Stimulated activated CD4-positive, alpha-beta T cell treated with anti-CD3 and anti-CD28 coated beads, Interleukin-12 subunit alpha, Interleukin-12 subunit beta, amount 100 ng/mL, for 4 hours (primary cell): ENCODE data around the gene SLC25A28.
"Not testable (repeated sequence)": the region's sequence is repeated elsewhere in the genome, so short reads cannot be mapped to it uniquely, and the experiment has no call there.

Experiments
- DNase-seq: peaks from one replicate; pipeline ENCODE4 v3.0.0-alpha.2; 2020

SLC25A28 gene

DNA sequence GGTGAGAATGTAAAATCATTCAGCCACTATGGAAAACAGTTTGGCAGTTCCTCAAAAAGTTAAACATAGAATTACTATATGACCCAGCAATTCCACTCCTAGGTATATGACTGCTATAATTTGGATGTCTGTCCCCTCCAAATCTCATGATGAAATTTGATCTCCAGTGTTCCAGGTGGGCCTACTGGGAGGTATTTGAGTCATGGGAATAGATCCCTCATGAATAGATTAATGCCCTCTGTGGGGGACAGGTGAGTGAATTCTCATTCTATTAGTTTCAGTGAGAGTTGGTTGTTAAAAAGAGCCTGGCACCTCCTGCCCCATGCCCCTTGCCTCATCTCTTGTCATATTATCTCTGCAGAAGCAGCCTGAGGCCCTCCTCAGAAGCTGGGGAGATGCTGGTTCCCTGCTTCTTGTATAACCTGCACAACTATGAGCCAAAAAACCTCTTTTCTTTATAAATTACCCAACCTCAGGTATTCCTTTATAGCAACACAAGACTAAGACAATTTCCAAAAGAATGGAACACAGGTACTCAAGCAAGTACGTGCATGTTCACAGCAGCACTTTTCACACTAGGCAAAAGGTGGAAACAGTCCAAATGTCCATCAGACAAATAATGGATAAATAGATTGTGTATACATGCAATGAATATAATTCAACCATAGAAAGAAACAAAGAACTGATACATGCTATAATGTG, 8.8 kb upstream of the SLC25A28 start:
- DNase-seq: no peak

DNA sequence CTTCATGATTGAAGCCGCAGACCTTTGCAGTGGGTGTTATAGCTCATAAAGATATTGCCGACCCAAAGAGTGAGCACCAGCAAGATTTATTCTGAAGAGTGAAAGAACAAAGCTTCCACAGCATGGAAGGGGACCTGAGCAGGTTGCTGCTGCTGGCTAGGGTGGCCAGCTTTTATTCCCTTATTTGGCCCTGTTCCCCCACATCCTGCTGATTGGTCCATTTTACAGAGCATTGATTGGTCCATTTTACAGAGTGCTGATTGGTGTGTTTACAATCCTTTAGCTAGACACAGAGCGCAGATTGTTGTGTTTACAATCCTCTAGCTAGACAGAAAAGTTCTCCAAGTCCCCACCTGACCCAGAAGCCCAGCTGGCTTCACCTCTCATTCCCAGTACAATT, 4.9 kb upstream of the SLC25A28 start:
- not testable (repeated sequence) for DNase-seq

DNA sequence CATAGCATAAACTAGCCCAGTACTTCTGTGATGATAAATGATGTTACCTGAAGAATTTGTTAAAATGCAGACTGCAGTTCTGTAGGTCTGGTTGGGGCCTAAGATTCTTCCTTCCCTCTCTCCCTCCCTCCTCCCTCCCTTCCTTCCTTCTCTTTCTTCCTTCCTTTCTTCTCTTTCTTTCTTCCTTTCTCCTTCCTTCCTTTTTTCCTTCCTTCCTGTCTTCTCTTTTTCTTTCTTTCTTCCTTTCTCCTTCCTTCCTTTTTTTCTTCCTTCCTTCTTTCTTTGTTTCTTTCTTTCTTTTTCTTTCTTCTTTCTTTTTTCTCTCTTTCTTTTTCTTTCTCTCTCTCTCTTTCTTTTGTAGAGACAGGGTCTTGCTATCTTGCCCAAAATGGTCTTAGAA, 3.7 kb upstream of the SLC25A28 start:
- DNase-seq: no peak

DNA sequence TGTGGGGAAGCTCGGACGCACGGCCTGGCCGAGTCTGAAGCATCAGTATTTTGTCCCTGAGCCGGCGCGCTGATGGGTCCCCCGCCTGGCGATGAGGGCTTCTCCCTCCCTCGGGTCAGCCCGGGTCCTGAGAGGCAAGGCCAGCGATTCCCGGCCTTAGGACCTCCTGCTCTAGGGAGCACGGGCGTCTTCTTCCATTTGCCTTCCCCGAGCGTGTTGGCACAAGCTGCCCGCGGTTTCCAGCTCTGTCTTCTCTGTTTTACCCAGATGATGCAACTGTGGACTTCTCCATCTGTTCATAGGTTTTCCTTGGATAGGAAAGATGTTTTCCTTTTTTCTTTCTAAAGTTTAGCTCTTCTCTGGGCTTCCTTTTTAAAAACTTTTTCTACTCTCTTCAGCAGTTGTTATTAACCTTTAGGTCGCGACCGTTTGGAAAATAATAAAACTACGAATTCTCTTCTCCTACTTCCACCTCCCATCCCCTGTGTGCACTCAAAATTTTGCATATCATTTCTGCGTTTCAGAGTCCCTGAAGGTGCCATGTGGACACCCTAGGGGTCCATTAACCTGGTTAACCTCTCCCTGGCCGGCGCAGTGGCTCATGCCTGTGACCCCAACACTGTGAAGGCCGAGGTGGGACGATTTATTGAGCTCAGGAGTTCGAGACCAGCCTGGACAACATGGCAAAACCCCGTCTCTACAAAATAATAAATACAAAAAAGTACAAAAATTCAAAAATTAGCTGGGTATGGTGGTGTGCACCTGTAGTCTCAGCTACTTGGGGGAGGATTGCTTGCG, 1.4 kb upstream of the SLC25A28 start:
- no peak for DNase-seq

DNA sequence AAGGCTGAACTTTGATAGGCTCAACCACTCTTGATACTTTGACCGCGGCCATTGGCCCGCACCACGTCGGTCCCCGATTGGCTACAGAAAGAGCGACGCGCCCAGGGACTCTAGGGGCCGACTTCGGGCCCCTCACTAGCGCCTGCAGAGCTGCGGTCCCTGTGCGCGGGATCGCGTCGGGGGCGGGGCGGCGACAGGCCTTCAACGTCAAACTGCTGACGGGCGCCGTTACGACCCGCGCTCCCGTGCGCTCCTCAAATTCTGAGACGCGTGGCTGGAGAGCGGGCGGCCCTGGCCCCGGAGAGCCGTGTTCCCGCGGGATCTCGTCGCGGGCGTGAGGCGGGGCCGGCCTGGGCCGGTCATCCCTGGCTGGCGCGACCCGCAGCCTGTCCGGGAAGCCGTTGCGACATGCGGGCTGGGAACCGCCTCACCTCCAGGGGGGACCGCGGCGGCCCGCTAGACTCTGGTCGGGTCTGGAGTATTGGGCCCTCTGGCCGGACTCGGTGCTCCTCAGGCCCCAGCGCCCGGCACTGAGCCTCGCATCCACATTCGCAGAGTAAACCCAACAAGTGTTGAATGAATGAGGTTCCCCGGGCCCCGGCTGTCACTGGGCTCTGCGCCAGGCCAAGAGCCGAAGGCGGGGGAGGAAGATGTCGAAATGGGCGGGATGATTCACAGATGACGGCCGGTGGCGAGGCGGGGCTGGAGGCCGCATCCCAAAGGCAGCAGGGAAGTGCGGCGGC, 643 bp upstream of the SLC25A28 start:
- DNase-seq: peak; percentile 83

DNA sequence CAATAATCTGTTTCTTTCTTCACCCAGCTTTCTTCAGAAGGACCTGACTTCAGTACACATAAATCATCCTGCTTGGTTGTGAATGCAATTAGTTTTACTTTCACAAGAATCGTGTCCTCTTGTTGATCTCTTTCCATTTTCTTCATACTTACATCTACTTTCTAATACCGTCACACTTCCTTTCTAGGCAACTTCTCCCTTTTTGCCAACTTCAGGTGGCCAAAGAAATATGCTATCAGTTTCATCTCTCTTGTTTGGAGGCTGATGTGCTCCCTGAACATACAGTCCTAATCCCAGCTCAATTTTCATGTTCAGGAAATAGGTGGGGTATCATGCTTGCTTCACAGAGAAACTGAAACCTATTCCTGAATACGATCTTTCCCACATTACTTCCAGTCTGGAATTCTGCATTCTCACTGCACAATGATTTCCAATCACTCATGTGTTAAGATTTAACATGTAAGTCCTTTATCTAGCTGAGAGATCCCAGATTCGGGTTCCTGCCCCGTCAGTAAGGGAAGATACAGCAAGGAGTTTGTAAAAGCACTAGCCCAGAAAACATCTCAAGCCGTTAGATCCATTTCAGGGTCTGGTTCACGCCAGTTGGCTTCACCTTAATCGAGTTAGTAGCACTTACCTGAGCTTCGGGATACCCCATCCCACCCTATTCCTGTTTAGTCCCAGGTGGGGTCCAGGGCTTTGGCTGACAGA, 994 bp downstream of the SLC25A28 start:
- no peak for DNase-seq

DNA sequence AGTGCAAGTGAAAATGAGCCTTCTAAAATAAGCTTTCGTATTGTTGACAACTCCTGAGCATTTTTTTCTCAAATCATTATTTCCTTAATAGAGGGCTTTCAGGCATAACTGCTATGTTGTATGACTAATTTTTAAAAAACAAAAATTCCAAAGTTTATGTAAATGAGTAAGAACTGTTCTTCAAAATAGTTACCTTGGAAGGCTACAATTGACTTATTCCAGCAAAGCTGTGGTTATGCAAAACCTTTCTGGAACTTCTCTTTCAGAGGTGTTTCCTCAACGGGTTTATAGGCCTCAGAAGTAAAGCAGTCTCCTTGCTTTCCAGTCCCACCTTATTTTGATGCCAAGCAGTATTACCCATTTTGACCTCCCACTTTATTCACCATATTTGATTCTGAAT, 2.5 kb downstream of the SLC25A28 start:
- no peak for DNase-seq

DNA sequence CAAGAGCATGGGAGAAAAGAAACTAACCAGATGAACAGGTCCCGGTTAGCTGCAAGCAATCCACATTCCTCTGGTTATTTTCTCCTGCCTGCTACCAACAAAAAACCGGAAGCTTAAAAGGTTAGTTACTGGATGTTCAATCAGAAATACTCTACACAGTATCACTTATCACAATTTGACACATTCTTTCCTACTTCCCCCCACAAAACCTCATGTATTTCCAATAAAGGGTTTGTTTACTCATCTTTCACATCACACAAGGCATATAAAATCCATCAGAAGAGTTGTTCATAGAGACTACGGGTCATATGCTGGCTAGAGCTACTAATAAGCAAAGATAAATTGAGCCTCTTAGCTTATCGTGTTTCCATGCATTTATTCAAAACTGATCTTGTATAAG, 4.8 kb downstream of the SLC25A28 start:
- no peak for DNase-seq

DNA sequence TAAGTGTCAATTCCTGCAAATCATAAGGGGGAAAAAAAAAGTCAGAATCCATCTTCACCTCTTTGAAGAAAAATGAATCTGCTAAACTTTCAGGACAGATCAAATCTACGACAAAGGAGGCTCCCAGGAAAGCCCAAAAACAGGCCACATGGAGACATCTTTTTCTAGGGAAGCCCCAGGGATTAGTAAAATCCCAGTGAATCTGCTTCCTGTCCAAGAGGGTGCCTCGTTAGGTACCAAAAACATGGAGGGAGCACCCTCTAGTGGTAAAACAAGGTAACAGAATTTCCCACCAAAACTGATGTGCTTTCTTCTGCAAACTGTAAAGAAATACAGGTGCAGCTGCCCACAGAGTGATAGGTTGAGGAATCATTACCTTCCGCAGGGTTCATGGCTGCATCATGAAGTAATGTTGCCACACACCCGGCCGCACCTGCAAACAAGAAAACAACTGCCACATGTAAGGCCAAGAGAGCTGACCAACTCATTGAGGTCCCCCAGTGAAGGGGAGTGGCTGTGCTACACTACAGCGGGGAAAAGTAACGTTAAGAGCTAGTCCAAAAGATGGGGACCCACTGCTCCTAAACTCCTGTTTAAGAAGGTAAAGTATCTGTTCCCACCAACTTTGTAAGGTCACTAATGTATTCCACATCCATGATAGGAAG, 7.9 kb downstream of the SLC25A28 start:
- DNase-seq: no peak

DNA sequence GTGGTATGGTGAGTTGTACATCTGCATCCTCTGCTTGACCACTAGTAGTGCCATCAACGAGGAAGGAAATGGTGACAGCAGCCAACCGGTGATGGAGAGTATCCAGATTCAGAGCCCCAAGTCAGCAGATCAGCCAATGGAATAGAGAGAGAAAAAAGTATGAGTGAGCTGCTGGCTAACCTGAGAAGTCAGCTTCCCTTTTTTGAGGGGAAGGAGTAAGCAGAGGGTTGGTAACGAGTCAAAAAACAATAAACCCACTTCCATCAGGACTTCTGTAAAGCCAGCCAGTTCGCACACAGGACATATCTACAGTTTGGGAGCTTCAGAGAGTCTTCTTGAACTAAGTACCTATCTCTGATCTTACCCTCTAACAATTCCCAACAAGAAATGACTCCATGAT, 8.9 kb downstream of the SLC25A28 start:
- no peak for DNase-seq

DNA sequence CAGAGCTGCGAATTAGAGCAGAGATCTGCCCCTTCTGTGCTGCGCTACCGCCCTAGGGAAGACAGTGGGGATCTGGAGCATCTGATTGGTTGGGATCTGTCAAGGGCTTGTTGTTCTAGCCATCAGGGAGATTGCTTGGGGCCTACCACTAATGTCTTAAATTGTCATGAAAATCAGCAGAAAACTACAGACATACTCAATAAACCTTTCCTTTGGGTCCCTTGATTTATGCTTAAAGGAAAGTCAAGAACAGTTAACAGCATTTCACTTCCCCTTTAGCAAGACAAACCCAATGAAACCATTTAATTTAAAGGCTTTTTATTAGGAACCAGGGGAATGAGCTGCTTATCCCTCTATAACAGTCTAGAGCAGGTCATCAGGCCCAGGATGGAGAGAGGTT, 10.0 kb downstream of the SLC25A28 start:
- DNase-seq: no peak

DNA sequence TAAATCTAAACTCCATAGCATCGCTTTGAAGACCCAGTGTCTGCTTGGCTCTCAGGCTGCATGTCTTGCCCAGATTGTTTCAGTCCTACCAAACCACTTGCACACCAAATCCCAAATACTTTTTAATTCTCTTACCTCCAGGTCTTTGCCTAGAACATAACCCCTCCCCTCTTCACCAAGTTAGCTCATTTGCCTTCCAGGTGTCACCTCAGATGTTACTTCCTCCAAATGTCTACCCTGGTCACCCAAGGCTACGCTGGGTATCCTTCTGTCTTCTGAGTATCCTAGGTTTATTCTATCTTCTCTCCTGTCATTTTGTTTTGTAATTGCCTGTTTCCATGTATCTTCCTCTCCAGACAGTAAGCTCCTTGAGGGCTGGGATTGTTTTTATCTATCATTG, 11.1 kb downstream of the SLC25A28 start:
- no peak for DNase-seq

DNA sequence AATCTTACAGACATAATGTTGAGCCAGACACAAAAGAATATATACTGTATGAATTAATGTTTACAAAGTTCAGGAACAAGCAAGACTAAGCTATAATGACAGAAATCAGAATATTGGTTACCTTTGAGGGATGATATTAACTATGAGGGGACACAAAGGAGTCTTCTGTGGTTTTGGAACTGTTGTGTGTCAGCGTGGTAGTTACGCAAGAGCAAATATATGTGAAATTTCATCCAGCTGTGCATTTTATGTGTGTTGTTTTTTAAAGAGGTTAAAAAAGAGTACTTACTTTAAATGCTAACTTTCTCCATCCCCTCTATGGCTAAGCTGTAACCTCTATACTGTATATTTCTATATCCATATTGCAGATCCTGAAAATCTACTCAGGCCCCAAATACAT, 14.9 kb downstream of the SLC25A28 start:
- DNase-seq: no peak

DNA sequence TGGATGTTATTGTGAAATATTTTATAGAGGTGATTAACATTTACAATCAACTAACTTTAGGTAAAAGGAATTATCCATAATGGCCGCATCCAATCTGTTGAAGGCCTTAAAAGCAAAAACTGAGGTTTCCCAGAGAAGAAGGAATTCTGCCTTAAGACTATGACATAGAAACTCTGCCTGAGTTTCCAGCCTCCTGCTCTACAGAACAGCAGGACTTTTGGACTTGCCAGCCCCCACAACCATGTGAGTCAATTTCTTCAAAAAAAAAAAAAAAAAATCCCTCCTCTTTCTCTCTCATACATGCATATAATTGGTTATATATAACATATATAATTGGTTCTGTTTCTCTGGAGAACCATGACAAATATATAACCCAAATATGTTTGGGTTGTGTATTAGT, 15.4 kb downstream of the SLC25A28 start:
- DNase-seq: no peak

DNA sequence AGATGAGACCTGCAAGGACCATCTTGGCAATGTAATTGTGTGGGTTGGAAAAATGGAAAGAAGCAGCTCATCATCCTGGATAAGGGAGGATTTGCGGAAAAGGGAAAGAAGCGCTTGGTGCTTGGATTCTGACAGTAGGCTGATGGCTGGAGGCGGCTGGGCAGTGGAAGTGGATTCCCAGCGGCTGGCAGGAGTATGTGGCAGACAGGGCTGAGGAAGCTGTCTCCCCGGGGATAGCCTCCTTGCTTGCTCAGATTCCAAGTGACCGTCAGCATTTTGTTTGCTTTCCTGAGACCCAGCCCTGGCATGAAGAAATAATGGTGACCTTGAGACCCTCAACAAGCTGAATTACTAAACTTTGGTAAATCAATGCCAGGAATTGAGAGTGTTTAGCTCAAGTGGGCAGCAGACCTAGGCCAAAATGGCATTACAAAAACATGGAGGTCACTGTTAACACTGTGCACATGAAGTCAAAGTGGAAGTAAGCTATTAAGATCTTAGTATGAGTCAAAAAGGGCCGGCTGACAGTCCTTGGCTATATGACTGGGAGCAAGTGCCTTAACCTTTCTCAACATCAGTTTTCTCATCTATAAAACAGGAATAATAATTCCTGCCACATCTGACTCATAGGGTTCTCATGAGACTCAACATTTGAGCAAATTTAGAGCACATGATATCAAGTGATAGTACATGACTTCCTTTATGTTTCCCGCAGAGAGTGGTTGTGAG, 21.3 kb downstream of the SLC25A28 start:
- DNase-seq: no peak

DNA sequence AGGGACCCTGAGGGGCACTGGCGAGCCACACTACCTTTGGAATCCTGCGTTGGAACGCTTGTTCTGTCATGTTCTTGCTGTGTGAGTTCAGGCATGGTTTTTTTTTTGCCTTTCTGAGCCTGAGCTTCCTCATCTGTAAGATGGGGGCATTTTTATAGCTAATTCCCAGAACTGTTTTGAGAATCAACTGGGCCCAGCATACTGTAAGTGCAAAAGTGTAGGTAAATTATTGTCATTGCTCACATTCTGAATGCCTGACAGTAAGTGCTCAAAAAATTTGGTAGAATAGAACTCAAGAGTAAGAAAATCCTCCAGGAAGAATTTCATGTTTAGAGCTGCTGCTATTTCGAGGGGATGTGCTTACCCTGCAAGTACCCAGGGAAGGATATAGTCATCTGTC, 22.2 kb downstream of the SLC25A28 start:
- no peak for DNase-seq

DNA sequence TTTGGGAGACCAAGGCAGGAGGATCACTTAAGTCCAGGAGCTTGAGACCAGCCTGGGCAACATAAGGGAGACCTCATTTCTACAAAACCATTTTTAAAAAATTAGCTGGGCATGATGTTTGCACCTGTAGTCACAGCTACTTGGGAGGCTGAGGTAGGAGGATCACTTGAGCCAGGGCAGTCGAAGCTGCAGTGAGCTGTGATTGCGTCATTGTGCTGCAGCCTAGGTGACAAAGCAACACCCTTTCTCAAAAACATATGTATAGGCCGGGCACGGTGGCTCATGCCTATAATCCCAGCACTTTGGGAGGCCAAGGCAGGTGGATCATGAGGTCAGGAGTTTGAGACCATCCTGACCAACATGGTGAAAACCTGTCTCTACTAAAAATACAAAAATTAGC, 23.5 kb downstream of the SLC25A28 start:
- DNase-seq: not testable (repeated sequence)

DNA sequence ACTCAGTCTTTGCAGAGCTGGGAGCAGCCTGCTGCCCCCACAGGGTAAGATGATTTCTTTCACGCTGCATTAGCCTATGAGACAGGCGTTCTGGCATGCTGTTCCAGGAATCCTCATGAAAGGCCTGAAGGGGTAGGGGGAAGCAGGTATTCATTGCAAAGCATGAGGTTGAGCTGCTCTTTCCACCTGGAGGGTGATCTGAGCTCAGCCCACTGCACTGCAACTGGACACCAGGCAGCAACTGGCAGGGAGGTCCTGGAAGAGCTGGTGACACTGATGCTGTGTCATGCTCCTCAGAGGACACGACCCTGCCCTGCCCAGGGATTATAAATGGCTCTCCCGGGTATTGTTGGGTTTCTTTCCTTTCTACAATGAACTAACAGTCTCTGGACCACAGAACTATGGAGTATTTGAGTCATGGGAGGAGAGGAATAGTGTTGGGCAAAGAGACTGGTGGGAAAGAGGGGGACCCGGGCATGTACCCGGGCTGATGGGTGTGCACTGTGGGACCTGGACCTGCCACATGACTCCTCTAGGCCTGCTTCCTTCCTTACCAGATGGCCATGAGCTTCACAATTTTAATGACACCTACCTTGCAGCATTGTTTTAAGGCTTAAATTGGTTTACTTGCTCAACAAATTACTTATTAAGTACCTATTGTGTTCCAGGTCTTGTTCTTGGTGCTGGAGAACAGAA, 24.3 kb downstream of the SLC25A28 start:
- no peak for DNase-seq

DNA sequence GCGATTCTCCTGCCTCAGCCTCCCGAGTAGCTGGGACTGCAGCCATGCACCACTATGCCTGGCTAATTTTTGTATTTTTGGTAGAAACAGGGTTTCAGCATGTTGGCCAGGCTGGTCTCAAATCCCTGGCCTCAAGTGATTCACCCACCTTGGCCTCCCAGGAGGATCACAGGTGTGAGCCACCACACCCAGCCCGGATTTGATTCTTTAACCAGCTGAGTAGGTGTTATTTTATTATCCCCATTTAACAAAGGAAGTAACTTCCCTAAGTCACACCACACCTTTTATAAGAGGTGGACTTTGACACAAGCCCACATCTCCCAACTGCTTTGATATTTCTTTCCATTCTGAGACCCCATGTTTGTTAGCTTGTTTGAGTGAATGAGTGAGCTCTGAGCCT, 25.0 kb downstream of the SLC25A28 start:
- no peak for DNase-seq

DNA sequence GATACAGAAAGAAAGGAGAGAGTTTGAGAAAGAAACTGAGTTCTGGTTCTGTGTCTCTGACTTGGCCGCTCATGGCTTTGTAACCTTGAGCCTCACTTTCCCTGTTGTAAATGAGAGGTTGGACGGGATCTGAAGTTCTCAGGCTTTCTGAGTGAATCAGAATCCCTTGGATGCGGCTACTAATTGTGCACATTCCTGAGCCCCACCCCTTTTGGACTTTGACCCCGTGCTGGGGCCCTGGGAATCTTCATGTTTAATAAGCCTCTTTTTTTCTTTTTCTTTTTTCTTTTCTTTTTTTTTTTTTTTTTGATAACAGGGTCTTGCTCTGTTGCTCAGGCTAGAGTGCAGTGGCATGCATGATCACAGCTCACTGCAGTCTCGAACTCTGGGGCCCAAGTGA, 26.9 kb downstream of the SLC25A28 start:
- DNase-seq: no peak

DNA sequence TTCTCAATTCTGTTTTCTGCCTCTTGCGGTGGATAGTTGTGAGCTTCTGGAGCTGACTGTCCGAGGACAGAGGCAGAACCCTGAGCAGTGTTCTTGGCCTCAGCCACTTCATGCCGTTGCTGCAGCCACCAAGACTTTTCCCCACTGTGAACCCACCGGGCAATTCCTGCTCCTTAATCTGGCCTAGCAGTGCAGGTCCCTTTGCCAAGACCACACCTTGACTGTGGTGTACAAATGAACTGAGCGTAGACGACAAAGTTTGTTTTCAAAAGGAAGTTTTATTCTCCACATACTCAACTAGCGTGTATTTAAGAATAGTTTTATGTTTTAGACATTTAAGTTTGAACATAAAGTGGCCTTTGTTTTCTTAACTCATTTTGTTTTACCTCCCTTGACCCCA, 29.4 kb downstream of the SLC25A28 start:
- no peak for DNase-seq
